NCI-H446 (cell line): ENCODE data around the gene FCN3.

ENCODE experiments used
- DNase-seq, 2 experiments: peaks; one replicate each; lab custom pipeline; 2025; lab: John Stamatoyannopoulos, UW

Gene FCN3

DNA sequence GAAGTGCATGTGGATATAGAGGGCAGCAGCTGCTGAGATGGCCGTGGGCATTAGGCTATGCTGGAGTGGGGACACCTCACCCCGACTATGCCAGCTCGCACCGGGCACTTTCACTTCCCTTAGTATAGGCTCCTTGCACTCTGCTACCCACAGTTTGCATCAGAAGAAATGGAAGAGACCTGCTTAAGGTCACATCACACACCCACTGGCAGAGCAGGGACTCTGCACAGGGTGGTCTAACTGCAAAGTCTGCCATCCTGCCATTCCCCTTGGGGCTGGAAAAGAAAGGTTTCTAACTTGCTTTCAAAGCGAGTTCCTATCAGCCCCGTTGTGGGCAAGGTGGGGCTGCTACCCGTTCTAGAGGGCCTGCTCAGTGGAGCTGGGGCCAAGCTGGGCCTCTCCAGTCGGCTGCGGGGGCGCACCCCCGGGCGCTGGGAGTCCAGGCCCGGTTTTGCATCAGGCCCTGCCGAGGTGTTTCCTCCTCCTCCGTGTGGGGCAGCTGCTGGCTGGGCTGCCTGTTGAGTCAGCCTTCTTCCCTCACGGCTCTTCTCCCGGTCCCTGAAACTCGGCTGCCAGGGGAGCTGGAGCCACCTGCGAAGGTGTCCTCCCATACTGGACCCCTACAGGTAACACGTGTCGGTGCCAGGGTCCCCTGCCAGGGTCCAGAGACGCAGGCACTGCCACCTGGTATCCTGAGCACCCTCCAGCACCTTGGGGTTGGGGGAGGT is 32.9 kb downstream of the FCN3 start, which contains the start of gene SYTL1:
TSS of gene SYTL1 (plus strand) at position 498 of the 728 bp plus-strand sequence. CDS start 3,313 bp downstream, outside the sequence.
- peak in 1 of 2 experiments; percentile 66 for DNase-seq

DNA sequence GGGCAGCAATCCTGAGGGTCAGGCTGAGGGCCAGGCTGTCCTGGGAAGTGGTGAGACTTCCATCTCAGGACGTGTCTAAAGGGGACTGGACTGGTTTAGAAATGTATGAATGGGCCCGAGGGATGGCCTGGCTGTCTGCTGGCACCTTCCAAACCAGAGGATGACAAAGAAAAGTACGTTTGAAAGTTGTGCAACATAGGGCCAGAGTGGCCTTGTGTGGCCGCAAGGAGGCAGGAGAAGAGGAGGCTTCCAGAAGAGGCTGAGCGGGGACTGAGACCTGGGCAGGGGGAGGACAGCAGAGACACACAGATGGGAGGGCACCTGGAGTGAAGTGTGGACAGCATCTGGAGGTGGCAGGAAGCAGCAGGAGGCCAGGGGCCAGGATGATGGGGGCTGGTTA is 35.4 kb downstream of the FCN3 start:
- no peak for DNase-seq

DNA sequence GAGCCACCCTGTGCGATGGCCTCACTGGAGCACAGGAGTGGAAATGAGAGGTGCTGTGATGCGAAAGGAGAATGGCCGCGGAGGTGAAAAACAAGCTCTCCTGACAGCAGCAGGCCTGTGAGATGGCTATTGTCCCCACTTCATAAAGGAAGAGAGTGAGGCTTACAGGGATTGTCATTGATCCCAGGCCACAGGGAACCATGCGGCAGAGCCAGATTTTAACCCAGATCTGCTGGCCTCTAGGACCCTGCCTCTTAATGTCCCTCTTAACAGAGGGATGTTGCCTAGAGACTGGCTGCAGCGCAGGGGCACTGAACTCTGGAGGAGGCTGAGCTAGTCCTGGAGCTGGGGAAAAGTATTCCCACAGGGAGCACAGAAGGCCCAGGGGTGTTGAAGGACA is 35.9 kb downstream of the FCN3 start:
- DNase-seq, result no peak

DNA sequence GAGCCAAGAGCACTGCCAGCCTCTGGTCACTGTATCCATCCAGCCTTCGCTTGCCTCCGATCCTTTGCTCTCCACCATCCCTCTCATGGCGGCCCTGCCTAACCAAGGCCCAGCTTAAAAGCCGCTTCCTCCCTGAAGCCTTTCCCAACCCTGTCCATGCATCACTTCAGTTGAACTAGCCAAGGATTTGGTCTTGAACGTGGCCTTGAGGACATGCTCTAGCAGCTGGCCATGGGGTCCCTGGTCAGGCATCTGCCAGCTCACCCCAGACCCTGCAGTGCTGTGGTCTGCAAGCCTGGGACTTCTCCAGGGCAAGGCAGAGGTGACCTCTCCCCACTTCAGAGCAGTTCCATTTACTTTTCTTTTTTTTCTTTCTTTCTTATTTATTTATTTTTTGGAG is 37.9 kb downstream of the FCN3 start:
- DNase-seq, result no peak

DNA sequence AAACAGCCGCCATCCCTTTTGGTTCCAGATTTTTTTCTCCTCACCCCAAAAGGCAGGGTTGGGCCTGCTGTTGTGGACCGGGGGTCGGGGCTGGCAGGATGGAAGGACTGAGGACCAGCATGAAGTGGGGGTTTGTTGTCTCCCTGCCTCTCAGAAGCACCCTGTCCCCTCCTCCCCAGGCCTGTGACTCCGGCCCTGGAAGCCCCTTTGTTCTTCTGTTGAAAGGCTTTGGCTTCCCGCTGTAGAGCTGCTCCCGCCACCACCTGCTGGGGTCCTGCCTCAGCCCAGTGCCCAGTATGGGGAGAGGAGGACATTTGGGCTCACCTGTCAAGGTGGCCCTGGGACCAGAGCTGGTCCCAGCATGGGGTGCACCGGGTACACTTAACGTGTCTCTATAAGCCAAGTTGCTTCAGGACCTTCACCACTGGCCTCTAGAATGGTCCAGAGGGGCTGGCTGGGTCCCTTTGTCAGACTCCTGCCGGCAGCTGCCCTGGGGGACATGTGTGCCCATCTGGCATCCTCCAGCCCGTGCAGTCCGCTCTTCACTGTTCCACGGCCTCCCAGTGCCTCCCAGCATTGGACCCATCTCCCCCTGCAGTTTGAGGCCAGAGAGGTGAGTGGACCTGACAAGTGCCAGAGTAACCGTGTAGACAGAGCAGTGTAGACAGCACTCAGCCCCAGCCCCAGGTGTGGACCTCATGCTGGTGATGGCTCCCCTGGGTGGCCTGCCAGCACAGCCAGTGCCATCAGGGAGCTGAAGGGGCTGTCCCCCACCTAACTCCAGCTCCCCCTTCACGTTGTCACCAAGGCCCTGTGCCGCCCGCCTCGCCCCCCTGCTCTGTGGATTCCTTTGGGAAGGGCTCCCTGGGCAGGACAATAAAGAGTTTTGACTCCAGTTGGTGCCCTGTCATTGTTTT is 38.9 kb downstream of the FCN3 start:
- DNase-seq, result no peak

- no peak for DNase-seq
Measured at GRCh38 chr1:27333717-27334279, 40.8 kb downstream of the FCN3 start.

DNA sequence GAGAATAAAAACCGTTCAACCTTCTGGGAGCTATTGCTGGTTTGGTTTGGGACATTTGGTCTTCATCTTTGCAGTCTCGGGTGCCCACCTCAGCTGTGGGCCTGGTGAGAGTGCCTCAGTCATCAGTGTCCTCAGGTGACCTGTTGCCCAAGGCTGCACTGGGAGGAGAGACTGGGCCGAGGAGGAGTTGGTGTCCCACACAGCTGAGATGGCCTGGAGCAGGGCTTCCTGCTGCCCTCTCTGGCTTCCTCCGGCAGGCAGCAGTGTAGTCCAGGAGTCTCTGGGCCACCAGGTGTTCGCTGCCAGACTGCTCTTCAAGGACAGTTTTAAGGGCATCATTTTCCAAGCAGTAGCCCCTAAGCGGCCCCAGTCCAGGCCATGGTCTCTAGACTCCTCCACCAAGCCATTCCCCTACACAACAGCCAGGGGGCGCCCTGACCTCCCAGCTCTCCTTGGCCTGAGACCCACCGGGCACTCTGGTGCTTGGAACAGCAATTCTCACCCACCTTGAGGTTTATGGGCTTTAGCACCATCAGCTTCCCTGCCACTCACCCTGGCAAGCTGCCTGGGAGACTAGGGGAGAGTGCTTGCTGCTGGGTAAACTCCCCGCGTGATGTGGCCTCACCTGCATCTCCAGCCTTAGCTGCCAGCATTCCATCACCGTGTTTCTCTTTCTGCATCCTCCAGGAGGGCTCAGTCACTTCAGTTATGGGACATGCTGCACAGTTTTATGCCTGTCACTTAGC is 41.9 kb downstream of the FCN3 start:
- peak in 1 of 2 experiments; percentile 12 for DNase-seq

DNA sequence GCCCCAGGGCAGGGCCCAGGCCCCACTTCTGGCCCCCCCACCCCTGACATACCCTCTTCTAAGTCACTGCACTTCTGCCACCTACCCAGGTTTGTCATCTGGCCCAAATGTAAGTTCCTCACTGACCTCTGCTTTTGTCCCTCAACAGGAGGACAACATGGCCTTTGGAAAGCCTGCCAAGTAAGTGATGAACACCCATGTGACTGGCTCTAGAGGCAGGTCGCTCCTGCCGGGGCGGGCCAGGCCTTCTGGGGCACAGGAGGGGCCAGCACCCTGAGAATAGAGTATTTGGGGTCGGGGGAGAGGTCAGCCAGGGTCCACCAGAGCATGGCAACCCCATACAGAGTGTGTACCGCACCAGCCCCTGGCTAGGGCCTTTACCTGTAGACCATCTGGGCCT is 42.7 kb downstream of the FCN3 start:
- no peak for DNase-seq

DNA sequence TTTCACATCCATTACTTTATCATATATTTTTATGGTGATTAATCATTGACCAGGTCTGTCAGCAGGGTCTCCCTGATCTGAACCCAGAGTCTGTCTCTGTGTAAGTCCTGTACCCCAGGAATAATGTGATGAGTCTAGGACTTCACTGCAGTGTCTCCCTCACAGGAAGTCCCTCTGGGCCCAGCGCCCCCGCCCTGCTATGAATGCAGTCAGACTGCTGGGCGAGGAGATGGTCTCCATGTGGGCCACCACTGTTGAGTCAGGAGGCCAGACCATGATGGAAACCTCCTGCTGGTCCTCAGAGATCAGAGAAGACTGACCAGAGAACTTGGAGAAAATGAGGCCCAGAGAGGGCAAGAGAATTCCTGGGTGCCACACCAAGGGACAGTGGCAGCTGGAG is 43.2 kb downstream of the FCN3 start:
- no peak for DNase-seq

GRCh38 chr1:27330786-27331185 is 43.8 kb downstream of the FCN3 start:
- no peak for DNase-seq

- no peak for DNase-seq
Measured at GRCh38 chr1:27327964-27328363, 46.7 kb downstream of the FCN3 start.

DNA sequence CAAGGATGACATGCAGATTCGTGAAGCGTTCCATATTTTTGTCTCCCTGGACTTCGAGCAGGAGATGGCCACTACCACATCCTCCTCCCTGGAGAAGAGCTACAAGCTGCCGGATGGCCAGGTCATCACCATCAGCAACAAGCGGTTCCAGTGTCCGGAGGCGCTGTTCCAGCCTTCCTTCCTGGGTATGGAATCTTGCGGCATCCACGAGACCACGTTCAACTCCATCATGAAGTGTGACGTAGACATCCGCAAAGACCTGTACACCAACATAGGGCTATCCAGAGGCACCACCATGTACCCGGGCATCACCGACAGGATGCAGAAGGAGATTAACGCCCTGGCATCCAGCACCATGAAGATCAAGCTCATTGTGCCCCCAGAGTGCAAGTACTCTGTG is 49.3 kb downstream of the FCN3 start:
- DNase-seq, result no peak

GRCh38 chr1:27322569-27323240 is 51.9 kb downstream of the FCN3 start:
- no peak for DNase-seq

- DNase-seq, result peak; percentile 94 to 98
Measured at GRCh38 chr1:27321813-27322568, 52.6 kb downstream of the FCN3 start, which contains the start of gene TMEM222. Gene TMEM222, plus strand, starts transcription at chr1:27322163. Its CDS starts 35 bp downstream, at chr1:27322198.
